KG1 (cell line): ENCODE measurements around the gene PCDHA1.
"Not testable (repeated sequence)": the region's sequence is repeated elsewhere in the genome, so short reads cannot be mapped to it uniquely, and the experiment has no call there.

ENCODE experiments used
- DNase-seq: peaks from one replicate; lab custom pipeline; 2025; lab: John Stamatoyannopoulos, UW

The PCDHA1 gene

GRCh38 chr5:140808241-140808888, 22.4 kb downstream of the PCDHA1 start:
- not testable (repeated sequence) for DNase-seq

- no peak for DNase-seq
These were observed 22.9 kb downstream of the PCDHA1 start for GRCh38 chr5:140808889-140809291.

- no peak for DNase-seq
These were observed 35.7 kb downstream of the PCDHA1 start, which contains the start of gene PCDHA5 for GRCh38 chr5:140821375-140822280. Gene PCDHA5 (plus strand): TSS chr5:140821613.

- no peak for DNase-seq
These were observed 36.3 kb downstream of the PCDHA1 start for GRCh38 chr5:140822281-140822629.

- not testable (repeated sequence) for DNase-seq
These were observed 37.0 kb downstream of the PCDHA1 start for GRCh38 chr5:140822969-140823368.

GRCh38 chr5:140823475-140823874, 37.5 kb downstream of the PCDHA1 start:
- no peak for DNase-seq

- DNase-seq: no peak
These were observed 41.9 kb downstream of the PCDHA1 start, which contains the start of gene PCDHA6 for GRCh38 chr5:140827704-140828361. Gene PCDHA6 (plus strand): TSS chr5:140827960. CDS start chr5:140828092, 132 bp downstream.

GRCh38 chr5:140828362-140828737, 42.4 kb downstream of the PCDHA1 start:
- no peak for DNase-seq

GRCh38 chr5:140829511-140830501, 43.9 kb downstream of the PCDHA1 start:
- not testable (repeated sequence) for DNase-seq

- no peak for DNase-seq
These were observed 48.1 kb downstream of the PCDHA1 start, which contains the start of gene PCDHA7 for GRCh38 chr5:140833993-140834392. Gene PCDHA7 (plus strand): TSS chr5:140834269. CDS start chr5:140834384, 115 bp downstream.

GRCh38 chr5:140834439-140835008, 48.6 kb downstream of the PCDHA1 start:
- not testable (repeated sequence) for DNase-seq

- no peak for DNase-seq
These were observed 49.9 kb downstream of the PCDHA1 start for GRCh38 chr5:140835622-140836510.

- DNase-seq: no peak
These were observed 55.3 kb downstream of the PCDHA1 start, which contains the start of gene PCDHA8 for GRCh38 chr5:140840978-140841962. Gene PCDHA8 (plus strand): TSS chr5:140841187. CDS start chr5:140841322, 135 bp downstream.

- no peak for DNase-seq
These were observed 57.1 kb downstream of the PCDHA1 start for GRCh38 chr5:140842798-140843733.

GRCh38 chr5:140848139-140849102, 62.5 kb downstream of the PCDHA1 start, which contains the start of gene PCDHA9:
Gene PCDHA9 (plus strand): TSS chr5:140848382. CDS start chr5:140848496, 114 bp downstream.
- not testable (repeated sequence) for DNase-seq
